ENCODE data around the gene TMTC2. TPM values are rescaled to one million over a fixed set of nuclear protein-coding genes. Genes with fewer than 3 reads are reported as not detected.

Gene TMTC2
- total RNA-seq, 1 donor from 2014 or later, result 41.3 TPM

- no peak for DNase-seq (ENCODE audit: low spot score)
Observed at GRCh38 chr12:83010169-83010804, 323.6 kb downstream of the TMTC2 start.

GRCh38 chr12:83015390-83016217, 328.9 kb downstream of the TMTC2 start:
- DNase-seq (ENCODE audit: low spot score), result no peak

- DNase-seq (ENCODE audit: low spot score), result peak; percentile 58
Observed at GRCh38 chr12:83016218-83016835, 329.6 kb downstream of the TMTC2 start.

GRCh38 chr12:83016991-83017390, 330.3 kb downstream of the TMTC2 start:
- no peak for DNase-seq (ENCODE audit: low spot score)

- no peak for DNase-seq (ENCODE audit: low spot score)
Observed at GRCh38 chr12:83018088-83018487, 331.4 kb downstream of the TMTC2 start.

GRCh38 chr12:83027021-83027723, 340.5 kb downstream of the TMTC2 start:
- no peak for DNase-seq (ENCODE audit: low spot score)

GRCh38 chr12:83031196-83031595, 344.5 kb downstream of the TMTC2 start:
- no peak for DNase-seq (ENCODE audit: low spot score)

- DNase-seq (ENCODE audit: low spot score), result no peak
Observed at GRCh38 chr12:83036847-83037246, 350.1 kb downstream of the TMTC2 start.

GRCh38 chr12:83039413-83039812, 352.7 kb downstream of the TMTC2 start:
- DNase-seq (ENCODE audit: low spot score), result no peak

- no peak for DNase-seq (ENCODE audit: low spot score)
Observed at GRCh38 chr12:83040339-83040738, 353.6 kb downstream of the TMTC2 start.

GRCh38 chr12:83040991-83041390, 354.3 kb downstream of the TMTC2 start:
- no peak for DNase-seq (ENCODE audit: low spot score)

- DNase-seq (ENCODE audit: low spot score), result no peak
Observed at GRCh38 chr12:83042441-83043200, 355.9 kb downstream of the TMTC2 start.

GRCh38 chr12:83044736-83045135, 358.0 kb downstream of the TMTC2 start:
- no peak for DNase-seq (ENCODE audit: low spot score)

GRCh38 chr12:83046019-83046418, 359.3 kb downstream of the TMTC2 start:
- no peak for DNase-seq (ENCODE audit: low spot score)

- no peak for DNase-seq (ENCODE audit: low spot score)
Observed at GRCh38 chr12:83049306-83049705, 362.6 kb downstream of the TMTC2 start.

GRCh38 chr12:83052890-83053541, 366.3 kb downstream of the TMTC2 start:
- DNase-seq (ENCODE audit: low spot score), result no peak

GRCh38 chr12:83057436-83057835, 370.7 kb downstream of the TMTC2 start:
- DNase-seq (ENCODE audit: low spot score), result no peak

GRCh38 chr12:83059107-83059506, 372.4 kb downstream of the TMTC2 start:
- no peak for DNase-seq (ENCODE audit: low spot score)

GRCh38 chr12:83065562-83065961, 378.9 kb downstream of the TMTC2 start:
- no peak for DNase-seq (ENCODE audit: low spot score)

- no peak for DNase-seq (ENCODE audit: low spot score)
Observed at GRCh38 chr12:83067981-83068380, 381.3 kb downstream of the TMTC2 start.

GRCh38 chr12:83074358-83074894, 387.7 kb downstream of the TMTC2 start:
- no peak for DNase-seq (ENCODE audit: low spot score)
